Neural cell (in vitro differentiated cells): ENCODE measurements around the gene SFXN4. TPM values are rescaled to one million over a fixed set of nuclear protein-coding genes. Genes with fewer than 3 reads are reported as not detected.
A peak's percentile ranks its signal among the peaks of the same experiment; 100 is the strongest.

Source experiments
- H2AFZ ChIP-seq: fragments of 200-600, 300-800 bp; sonication (generic), shearing (Covaris generic); 2 replicates; pipeline ENCODE4 v1.6.0; 2014; ENCODE audit warnings: low read depth, mild to moderate bottlenecking, antibody characterized with exemption, low read length, moderate library complexity
- H3F3A ChIP-seq: fragments of 200-600 bp; shearing (Covaris generic); 2 replicates; pipeline ENCODE4 v1.6.1; 2016; ENCODE audit warnings: mild to moderate bottlenecking, moderate library complexity, mixed read lengths, antibody characterized with exemption, low read length; ENCODE audit not compliant: insufficient read depth, poor library complexity, severe bottlenecking
- H3K27ac ChIP-seq: fragments of 200-600, 300-800 bp; sonication (generic), shearing (Covaris generic); 2 replicates; pipeline ENCODE4 v1.5.1; 2014; ENCODE audit warnings: mild to moderate bottlenecking, low read length, moderate library complexity
- H3K27me3 ChIP-seq: fragments of 300-800, 200-600 bp; sonication (generic), shearing (Covaris generic); 2 replicates; pipeline ENCODE4 v1.6.0; 2014; ENCODE audit warnings: mild to moderate bottlenecking, low read depth, low read length, moderate library complexity; ENCODE audit not compliant: insufficient read depth
- H3K36me3 ChIP-seq: fragments of 300-800, 200-600 bp; sonication (generic), shearing (Covaris generic); 2 replicates; pipeline ENCODE4 v1.5.1; 2014; ENCODE audit warnings: mild to moderate bottlenecking, antibody characterized with exemption, low read length, moderate library complexity; ENCODE audit not compliant: insufficient read depth
- H3K4me2 ChIP-seq: fragments of 300-800, 200-600 bp; sonication (generic), shearing (Covaris generic); 2 replicates; pipeline ENCODE4 v1.6.0; 2014; ENCODE audit warnings: mild to moderate bottlenecking, low read length
- H3K4me3 ChIP-seq: fragments of 300-800, 200-600 bp; sonication (generic), shearing (Covaris generic); 2 replicates; pipeline ENCODE4 v1.5.1; 2014; ENCODE audit warnings: mild to moderate bottlenecking, low read length, moderate library complexity
- H3K79me2 ChIP-seq: fragments of 200-600 bp; shearing (Covaris generic); replicated peaks from 2 replicates; pipeline ENCODE4 v1.6.0; 2014; ENCODE audit warnings: mild to moderate bottlenecking, low read length, moderate library complexity; ENCODE audit not compliant: insufficient read depth
- H3K9ac ChIP-seq: fragments of 300-800, 200-600 bp; sonication (generic), shearing (Covaris generic); 2 replicates; pipeline ENCODE4 v1.6.1; 2016; ENCODE audit warnings: mild to moderate bottlenecking, low read length, mixed read lengths
- H3K9me2 ChIP-seq: fragments of 200-600 bp; shearing (Covaris generic); 2 replicates; pipeline ENCODE4 v1.6.1; 2016; ENCODE audit warnings: mild to moderate bottlenecking, low read length, mixed read lengths; ENCODE audit not compliant: insufficient read depth
- H3K9me3 ChIP-seq: fragments of 200-600, 300-800 bp; sonication (generic), shearing (Covaris generic); 2 replicates; pipeline ENCODE4 v1.6.1; 2016; ENCODE audit warnings: mild to moderate bottlenecking, mixed run types, low read length, moderate library complexity, mixed read lengths
- H4K20me1 ChIP-seq: fragments of 200-600 bp; shearing (Covaris generic); 2 replicates; pipeline ENCODE4 v1.6.1; 2016; ENCODE audit warnings: mild to moderate bottlenecking, mixed run types; ENCODE audit not compliant: insufficient read depth
- EP300 ChIP-seq: fragments of 450-650 bp; conservative IDR thresholded peaks from 2 replicates; pipeline ENCODE4 v1.6.1; 2014; ENCODE audit warnings: antibody characterized with exemption, mild to moderate bottlenecking, moderate library complexity; ENCODE audit not compliant: poor library complexity, severe bottlenecking
- EZH2 ChIP-seq: fragments of 200-600, 300-800 bp; shearing (Covaris generic), sonication (generic); IDR thresholded peaks from 2 replicates; pipeline ENCODE4 v1.6.1; 2014; ENCODE audit warnings: antibody characterized with exemption, low read length, borderline replicate concordance, mild to moderate bottlenecking; ENCODE audit not compliant: insufficient read depth, poor library complexity, severe bottlenecking
- MXI1 ChIP-seq: fragments of 450-650 bp; conservative IDR thresholded peaks from 2 replicates; pipeline ENCODE4 v1.6.1; 2014; ENCODE audit warnings: antibody characterized with exemption, mild to moderate bottlenecking; ENCODE audit not compliant: poor library complexity, severe bottlenecking
- POLR2AphosphoS5 ChIP-seq: IDR thresholded peaks from 2 replicates; pipeline ENCODE4 v1.6.1; 2012
- RAD21 ChIP-seq: fragments of 450-650 bp; conservative IDR thresholded peaks from 2 replicates; pipeline ENCODE4 v1.6.1; 2014; ENCODE audit warnings: antibody characterized with exemption, mild to moderate bottlenecking, moderate library complexity
- SMC3 ChIP-seq: fragments of 450-650 bp; conservative IDR thresholded peaks from 2 replicates; pipeline ENCODE4 v1.6.1; 2014; ENCODE audit warnings: antibody characterized with exemption, mild to moderate bottlenecking, moderate library complexity; ENCODE audit not compliant: poor library complexity
- TAF1 ChIP-seq: IDR thresholded peaks from 2 replicates; pipeline ENCODE4 v1.6.1; 2012; ENCODE audit warnings: low read depth
- polyA plus RNA-seq: library from polyadenylated mRNA; depleted of rRNA; stranded (reverse); fragments of >200 nt; gene quantifications from 2 replicates; pipeline ENCODE4 v1.2.3, GENCODE V29; 2014
- TF ChIP-seq, protein P1 (sequence below): IDR thresholded peaks from 2 replicates; pipeline ENCODE4 v1.6.1; 2012; ENCODE audit warnings: borderline replicate concordance
- TF ChIP-seq, protein P2 (sequence below): fragments of 450-650 bp; IDR thresholded peaks from 2 replicates; pipeline ENCODE4 v1.5.1; 2014; ENCODE audit warnings: antibody characterized with exemption, mild to moderate bottlenecking, moderate library complexity; ENCODE audit not compliant: poor library complexity, severe bottlenecking

The SFXN4 gene
- polyA plus RNA-seq, 1 donor from 2014 or later: 23.7 TPM

DNA sequence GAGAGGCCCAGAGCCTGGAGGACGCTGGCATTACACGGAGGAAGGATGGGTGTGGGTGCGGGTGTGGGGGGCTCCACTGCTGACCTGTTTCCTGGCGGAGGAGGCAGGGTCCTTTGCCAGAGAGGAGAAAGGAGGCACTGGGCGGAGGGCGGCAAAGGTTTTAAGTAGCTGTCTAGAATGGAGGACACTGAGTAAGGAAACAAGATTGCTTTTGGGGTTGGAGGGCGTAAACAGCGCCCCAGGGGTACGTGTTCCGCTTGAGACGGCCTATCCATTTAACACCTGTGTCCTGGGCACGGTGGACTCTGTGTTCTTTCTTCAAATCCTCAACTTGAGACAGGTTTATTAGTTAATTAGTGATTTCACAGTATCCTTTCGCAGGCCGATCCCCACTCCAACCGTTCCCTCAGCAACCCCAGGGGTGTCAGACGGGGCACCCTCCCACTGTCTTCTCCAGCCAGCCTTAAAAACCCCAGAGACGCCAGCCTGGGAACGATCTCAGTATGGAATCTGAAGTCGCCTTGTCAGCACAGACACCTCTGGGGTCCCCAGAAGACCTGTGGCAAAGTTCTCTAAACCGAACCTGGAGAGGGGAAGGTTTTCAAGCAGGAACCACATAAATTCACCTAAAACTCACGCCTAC lies 24.8 kb downstream of the SFXN4 start:
- no peaks in the 10 kb centered on the region for H3K9me2 ChIP-seq
- no peaks in the 10 kb centered on the region for H3K27me3 ChIP-seq
- H3F3A ChIP-seq: no peaks in the 10 kb centered on the region
- no peak for TF ChIP-seq EP300
- no peak for TF ChIP-seq MXI1
- TF ChIP-seq, protein P1, sequence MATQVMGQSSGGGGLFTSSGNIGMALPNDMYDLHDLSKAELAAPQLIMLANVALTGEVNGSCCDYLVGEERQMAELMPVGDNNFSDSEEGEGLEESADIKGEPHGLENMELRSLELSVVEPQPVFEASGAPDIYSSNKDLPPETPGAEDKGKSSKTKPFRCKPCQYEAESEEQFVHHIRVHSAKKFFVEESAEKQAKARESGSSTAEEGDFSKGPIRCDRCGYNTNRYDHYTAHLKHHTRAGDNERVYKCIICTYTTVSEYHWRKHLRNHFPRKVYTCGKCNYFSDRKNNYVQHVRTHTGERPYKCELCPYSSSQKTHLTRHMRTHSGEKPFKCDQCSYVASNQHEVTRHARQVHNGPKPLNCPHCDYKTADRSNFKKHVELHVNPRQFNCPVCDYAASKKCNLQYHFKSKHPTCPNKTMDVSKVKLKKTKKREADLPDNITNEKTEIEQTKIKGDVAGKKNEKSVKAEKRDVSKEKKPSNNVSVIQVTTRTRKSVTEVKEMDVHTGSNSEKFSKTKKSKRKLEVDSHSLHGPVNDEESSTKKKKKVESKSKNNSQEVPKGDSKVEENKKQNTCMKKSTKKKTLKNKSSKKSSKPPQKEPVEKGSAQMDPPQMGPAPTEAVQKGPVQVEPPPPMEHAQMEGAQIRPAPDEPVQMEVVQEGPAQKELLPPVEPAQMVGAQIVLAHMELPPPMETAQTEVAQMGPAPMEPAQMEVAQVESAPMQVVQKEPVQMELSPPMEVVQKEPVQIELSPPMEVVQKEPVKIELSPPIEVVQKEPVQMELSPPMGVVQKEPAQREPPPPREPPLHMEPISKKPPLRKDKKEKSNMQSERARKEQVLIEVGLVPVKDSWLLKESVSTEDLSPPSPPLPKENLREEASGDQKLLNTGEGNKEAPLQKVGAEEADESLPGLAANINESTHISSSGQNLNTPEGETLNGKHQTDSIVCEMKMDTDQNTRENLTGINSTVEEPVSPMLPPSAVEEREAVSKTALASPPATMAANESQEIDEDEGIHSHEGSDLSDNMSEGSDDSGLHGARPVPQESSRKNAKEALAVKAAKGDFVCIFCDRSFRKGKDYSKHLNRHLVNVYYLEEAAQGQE: no peak
- no peak for TF ChIP-seq SMC3
- TF ChIP-seq EZH2: no peak
- TF ChIP-seq, protein P2, sequence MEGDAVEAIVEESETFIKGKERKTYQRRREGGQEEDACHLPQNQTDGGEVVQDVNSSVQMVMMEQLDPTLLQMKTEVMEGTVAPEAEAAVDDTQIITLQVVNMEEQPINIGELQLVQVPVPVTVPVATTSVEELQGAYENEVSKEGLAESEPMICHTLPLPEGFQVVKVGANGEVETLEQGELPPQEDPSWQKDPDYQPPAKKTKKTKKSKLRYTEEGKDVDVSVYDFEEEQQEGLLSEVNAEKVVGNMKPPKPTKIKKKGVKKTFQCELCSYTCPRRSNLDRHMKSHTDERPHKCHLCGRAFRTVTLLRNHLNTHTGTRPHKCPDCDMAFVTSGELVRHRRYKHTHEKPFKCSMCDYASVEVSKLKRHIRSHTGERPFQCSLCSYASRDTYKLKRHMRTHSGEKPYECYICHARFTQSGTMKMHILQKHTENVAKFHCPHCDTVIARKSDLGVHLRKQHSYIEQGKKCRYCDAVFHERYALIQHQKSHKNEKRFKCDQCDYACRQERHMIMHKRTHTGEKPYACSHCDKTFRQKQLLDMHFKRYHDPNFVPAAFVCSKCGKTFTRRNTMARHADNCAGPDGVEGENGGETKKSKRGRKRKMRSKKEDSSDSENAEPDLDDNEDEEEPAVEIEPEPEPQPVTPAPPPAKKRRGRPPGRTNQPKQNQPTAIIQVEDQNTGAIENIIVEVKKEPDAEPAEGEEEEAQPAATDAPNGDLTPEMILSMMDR: no peak
- TF ChIP-seq RAD21: no peak
- no peak for TF ChIP-seq TAF1
- no peak for TF ChIP-seq POLR2AphosphoS5
- H3K4me3 ChIP-seq: no peak overlapping the region
- no peak overlapping the region for H3K9ac ChIP-seq
- no peaks in the 10 kb centered on the region for H4K20me1 ChIP-seq
- no peak overlapping the region for H3K27ac ChIP-seq
- H3K36me3 ChIP-seq: no peaks in the 10 kb centered on the region
- H3K9me3 ChIP-seq: no peaks in the 10 kb centered on the region
- H3K79me2 ChIP-seq: no peaks in the 10 kb centered on the region
- no peak overlapping the region for H2AFZ ChIP-seq
- no peak overlapping the region for H3K4me2 ChIP-seq

- Histone ChIP-seq H2AFZ (no peak overlapping the region), H4K20me1 (no peaks in the 10 kb centered on the region), H3K9me3 (no peaks in the 10 kb centered on the region), H3K27me3 (no peaks in the 10 kb centered on the region), H3K9ac (no peak overlapping the region), H3K4me2 (no peak overlapping the region), H3K4me3 (no peak overlapping the region), H3K27ac (no peak overlapping the region), H3K79me2 (no peaks in the 10 kb centered on the region), H3K9me2 (no peaks in the 10 kb centered on the region), H3F3A (no peaks in the 10 kb centered on the region), H3K36me3 (no peaks in the 10 kb centered on the region)
- TF ChIP-seq EZH2 (no peak), TAF1 (no peak), SMC3 (no peak), EP300 (no peak), RAD21 (peak; percentile 36), MXI1 (no peak), POLR2AphosphoS5 (no peak)
- TF ChIP-seq, protein P2: peak; percentile 23
- TF ChIP-seq, protein P1: no peak
Measured at GRCh38 chr10:119139464-119140067, 25.9 kb downstream of the SFXN4 start.
